Measurements from ENCODE around the gene FER.
"Not testable (repeated sequence)": the region's sequence is repeated elsewhere in the genome, so short reads cannot be mapped to it uniquely, and the experiment has no call there.

Gene FER

DNA sequence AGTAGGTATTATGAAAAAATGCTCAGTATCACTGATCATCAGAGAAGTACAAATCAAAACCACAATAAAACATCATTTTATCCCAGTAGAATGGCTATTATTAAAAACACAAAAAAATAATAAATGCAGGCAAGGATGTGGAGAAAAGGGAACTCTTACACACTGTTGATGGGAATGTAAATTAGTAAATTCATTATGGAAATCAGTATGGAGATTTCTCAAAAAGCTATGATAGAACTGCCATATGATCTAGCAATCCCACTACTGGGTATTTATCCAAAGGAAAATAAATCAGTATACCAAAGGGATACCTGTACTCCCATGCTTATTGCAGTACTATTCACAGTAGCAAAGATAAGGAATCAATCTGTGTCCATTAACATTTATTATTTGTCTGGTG is 209.6 kb downstream of the FER start:
- no peak for DNase-seq (ENCODE audit: low spot score)

DNA sequence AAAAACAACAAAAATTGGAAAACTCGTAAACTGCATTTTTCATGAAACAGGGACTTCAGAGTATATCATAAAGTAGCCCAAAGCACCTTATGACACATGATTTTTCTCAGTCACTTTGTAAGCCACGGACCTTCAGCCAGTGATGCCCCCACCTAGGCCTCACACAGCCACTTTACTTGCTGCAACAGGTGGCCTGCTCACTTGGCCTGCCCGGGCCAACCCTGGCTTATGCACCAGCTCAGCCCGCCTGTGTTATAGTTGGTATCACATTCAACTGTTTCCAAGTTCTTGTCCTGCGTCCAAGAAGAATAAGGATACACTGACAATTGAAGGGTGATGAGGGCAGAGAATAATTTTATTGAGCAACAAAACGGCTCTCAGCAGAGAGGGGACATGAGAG is 219.2 kb downstream of the FER start:
- DNase-seq (ENCODE audit: low spot score), result no peak

DNA sequence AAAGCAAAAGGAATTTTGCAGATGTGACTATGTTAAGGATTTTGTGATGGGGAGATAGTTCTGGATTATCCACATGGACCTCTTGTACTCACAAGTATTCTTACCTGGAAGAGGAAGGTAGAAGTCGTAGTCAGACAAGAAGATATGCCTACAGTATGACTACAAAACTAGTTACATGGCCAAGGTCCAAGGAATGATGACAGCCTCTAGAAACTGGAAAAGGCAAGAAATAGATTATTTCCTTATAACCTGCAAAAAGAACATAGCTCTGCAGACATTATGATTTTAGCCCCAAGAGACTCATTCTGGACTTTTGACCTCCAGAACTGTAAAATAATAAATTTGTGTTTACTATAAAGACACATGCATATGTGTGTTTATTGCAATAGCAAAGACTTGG is 226.9 kb downstream of the FER start:
- DNase-seq (ENCODE audit: low spot score), result no peak

DNA sequence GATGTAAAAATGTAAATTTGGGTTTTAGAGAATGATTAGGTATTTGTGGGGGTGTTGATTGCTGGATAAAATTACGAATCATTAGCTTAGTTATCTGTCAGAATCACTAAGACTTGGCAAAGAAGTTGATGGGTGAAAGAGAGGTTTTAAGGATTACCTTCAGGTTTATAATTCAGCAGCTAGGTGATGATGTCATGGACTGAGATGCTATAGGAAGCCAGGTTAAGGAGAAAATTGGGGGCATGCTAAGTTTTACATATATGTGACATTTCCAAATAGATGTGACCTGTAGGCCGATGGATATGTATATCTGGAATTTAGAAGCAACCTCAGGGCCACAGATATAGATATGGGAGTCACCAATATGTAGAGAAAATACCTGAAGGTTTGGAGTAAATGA is 228.0 kb downstream of the FER start:
- DNase-seq (ENCODE audit: low spot score), result no peak

DNA sequence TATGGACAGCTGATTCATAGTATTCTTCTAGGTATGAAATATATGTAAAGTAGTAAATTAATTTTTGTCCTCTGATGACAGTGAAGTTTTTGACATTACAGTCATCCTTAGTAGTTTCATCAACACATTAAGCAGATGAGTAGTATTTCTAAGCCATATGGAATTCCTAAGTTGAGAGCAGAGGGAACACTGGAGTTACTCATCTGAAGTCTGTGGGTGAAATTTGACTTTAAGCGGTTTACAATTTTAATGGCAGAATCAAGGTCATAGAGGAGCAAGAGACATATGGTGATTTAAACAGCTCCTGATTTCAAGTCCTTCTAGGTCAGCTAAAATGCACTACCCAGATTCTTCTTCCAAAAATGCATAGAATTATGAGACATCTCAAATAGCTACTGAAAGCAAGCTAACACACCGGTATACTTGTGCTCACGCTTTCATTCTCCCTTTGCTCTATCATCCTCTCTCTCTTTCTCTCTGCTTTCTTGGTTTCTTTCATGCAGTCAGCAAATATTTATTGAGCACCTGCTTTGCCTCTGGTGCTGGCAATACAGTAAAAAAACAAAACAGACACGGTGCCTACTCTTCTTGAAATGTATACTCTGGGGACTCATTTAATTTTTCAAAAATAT is 235.9 kb downstream of the FER start:
- no peak for DNase-seq (ENCODE audit: low spot score)

DNA sequence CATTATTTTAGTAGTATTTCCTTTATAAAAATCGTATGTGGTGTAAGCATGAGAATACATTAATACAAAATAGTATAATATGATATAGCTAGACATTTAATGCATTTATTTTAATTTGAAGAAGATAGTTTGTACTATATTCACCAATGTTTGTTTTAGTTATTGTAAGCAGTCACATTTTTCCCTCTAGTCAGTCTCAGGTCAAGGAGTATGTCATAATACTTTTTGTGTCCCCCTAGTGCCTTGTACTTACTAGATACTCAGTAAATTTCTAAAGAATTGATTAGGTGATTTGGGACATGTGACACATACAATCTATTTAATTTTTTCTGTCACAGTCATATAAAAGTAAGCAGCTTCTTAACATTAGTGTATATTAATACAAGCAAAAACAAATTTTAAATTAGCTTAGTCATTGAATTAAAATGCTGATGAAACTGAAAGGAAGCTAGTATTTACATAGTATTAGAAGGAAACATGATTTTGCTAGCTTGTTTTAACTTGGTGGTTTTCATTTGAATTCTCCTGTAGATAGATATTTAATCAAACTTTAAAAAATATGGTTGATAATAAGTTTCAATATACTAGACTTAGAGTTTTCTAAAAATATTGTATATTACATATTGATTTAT is 242.2 kb downstream of the FER start:
- DNase-seq (ENCODE audit: low spot score), result no peak

DNA sequence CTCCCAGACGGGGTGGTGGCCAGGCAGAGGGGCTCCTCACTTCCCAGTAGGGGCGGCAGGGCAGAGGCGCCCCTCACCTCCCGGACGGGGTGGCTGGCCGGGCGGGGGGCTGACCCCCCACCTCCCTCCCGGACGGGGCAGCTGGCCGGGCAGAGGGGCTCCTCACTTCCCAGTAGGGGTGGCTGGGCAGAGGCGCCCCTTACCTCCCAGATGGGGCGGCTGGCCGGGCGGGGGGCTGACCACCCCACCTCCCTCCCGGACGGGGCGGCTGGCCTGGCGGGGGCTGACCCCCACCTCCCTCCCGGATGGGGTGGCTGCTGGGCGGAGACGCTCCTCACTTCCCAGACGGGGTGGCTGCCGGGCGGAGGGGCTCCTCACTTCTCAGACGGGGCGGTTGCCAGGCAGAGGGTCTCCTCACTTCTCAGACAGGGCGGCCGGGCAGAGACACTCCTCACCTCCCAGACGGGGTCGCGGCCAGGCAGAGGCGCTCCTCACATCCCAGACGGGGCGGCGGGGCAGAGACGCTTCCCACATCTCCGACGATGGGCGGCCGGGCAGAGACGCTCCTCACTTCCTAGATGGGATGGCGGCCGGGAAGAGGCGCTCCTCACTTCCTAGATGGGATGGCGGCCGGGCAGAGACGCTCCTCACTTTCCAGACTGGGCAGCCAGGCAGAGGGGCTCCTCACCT is 244.8 kb downstream of the FER start:
- DNase-seq (ENCODE audit: low spot score), result not testable (repeated sequence)

DNA sequence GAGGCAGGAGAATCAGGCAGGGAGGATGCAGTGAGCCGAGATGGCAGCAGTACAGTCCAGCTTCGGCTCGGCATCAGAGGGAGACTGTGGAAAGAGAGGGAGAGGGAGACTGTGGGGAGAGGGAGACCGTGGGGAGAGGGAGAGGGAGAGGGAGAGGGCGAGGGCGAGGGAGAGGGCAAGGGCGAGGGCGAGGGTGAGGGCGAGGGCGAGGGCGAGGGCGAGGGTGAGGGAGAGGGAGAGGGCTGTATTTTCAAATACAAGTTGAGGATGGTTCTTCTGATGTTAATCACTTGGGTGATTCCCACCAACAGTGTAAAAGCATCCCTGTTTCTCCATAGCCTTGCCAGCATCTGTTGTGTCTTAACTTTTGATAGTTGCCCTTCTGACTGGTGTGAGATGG is 245.7 kb downstream of the FER start:
- not testable (repeated sequence) for DNase-seq (ENCODE audit: low spot score)

DNA sequence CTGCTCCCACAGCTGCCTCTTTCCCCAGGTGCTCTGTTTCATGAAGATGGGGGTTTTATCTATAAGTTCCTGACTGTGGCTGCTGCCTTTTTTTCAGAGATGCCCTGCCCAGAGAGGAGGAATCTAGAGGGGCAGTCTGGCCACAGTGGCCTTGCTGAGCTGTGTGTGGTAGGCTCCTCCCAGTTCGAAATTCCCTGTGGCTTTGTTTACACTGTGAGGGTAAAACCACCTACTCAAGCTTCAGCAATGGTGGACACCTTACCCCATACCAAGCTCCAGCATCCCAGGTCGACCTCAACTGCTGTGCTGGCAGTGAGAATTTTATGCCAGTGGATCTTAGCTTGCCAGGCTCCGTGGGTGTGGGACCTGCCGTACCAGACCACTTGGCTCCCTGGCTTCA is 250.0 kb downstream of the FER start:
- DNase-seq (ENCODE audit: low spot score), result no peak

DNA sequence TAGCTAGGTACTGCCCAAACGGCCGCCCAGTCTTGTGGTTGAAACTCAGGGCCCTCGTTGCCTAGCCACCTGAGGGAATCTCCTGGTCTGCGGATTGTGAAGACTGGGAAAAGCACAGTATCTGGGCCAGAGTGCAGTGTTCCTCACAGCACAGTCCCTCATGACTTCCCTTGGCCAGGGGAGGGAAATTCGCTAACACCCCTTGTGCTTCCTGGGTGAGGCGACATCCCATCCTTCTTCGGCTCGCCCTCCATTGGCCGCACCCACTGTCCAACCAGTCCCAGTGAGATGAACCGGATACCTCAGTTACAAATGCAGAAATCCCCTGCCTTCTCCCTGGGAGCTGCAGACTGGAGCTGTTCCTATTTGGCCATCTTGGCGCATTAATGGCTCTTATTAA is 250.5 kb downstream of the FER start:
- no peak for DNase-seq (ENCODE audit: low spot score)

DNA sequence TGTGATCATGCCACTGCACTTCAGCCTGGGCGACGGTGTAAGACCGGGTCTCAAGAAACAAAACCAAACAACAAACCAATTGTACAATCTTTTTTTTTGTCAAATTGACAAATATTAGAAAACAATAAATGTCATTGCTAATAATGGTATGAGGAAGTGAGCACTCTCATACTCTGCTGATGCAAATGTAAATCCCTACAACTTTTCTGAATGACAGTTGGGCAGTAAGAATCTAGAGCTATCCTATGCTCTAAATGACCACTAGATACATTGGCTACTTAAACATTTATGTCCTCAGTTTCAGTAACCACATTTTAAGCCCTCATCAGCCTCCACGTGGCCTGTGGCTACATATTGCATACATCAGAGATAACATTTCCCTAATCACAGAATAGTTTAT is 256.2 kb downstream of the FER start:
- no peak for DNase-seq (ENCODE audit: low spot score)

DNA sequence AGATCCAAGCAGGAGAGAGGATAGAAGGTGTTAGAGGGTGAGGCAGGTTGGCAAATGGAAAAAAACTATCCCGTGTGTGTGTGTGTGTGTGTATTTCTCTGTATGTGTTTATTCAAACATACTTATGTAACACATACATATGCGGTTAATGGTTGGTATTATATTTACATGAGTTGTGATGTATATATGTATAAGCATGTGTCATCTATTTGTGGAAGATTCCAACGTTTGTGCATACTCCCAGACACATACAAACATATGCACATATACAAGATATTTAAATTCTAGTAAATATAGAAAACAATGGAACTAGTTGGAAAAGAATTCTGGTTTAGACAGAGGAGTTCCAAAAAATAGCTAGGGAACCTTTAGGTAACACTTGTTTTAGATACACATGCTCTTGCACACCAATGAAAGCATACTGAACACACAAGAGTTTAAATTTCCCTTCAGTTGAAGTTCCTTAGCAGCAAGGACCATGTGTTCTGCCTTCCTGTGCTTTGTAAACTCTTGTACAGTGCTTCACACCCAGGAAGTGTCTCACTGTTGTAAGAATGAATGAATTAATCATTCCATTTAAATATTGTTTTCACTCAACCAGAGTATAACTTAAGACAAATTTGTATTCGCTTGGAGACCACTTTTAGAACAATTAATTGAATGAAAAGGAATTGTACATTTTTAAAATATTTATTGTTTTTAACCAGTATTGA is 257.8 kb downstream of the FER start:
- DNase-seq (ENCODE audit: low spot score), result no peak

DNA sequence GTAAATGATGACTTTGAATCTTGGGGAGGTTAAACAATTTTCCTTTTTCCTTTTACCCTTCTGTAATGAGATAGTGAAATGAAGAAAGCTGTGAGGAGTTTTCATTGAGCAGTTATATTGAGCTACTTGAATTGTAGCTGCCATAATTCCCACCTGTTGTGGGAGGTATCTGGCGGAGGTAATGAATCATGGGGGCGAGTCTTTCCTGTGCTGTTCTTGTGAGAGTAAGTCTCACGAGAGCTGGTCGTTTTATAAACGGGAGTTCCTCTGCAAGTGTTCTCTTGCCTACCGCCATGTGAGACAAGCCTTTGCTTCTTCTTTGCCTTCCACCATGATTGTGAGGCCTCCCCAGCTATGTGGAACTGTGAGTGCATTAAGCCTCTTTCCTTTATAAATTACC is 258.4 kb downstream of the FER start:
- DNase-seq (ENCODE audit: low spot score), result no peak

DNA sequence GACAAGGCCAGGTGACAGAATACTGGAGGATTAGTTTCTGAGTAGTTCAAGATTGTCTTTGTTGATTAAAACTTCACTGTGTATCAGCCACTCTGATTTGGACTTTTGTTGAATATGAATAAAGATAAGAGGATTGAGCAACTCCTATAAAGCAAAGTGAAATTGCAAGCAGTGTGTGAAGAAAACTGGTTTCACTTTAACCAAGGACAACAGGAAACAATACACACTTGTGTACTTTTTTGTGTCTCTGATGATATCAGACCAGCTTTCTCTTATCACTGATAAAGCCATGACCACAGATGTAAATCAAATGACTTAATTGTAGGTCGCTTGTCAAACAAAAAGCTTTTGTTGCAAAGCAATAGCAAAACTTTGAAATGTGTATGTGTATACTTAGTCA is 268.6 kb downstream of the FER start:
- no peak for DNase-seq (ENCODE audit: low spot score)

DNA sequence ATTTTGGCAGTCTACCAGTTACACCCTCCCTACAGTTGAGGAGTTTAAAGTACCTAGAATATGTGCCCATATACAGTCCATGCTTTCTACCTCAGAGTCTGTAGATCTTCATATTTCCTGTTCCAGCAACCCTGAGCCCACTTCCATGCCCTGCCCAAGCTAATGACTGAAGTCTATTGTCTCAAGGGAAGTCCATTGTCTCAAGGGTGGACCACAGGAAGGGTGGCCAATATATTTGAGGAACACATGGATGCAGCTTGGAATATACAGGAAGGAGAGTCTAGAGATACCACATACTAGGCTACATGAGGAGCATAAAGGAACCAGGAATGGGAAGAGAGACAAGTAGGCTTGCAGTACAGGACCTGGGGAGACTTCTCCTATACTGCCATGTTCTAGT is 274.4 kb downstream of the FER start:
- no peak for DNase-seq (ENCODE audit: low spot score)

DNA sequence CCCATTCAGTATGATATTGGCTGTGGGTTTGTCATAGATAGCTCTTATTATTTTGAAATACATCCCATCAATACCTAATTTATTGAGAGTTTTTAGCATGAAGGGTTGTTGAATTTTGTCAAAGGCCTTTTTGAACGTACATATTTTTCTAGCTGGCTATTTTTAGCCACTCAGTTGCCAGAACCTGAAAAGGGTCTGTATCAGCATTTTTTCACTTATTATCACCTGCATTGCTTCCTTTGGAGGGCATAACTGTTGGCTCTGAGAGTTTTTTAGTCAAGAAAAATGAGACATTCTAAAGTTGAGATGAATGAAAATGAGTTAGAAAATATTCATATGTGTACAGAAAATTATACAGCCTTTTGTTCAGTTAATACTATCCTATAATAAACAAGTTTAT is 278.0 kb downstream of the FER start:
- not testable (repeated sequence) for DNase-seq (ENCODE audit: low spot score)

DNA sequence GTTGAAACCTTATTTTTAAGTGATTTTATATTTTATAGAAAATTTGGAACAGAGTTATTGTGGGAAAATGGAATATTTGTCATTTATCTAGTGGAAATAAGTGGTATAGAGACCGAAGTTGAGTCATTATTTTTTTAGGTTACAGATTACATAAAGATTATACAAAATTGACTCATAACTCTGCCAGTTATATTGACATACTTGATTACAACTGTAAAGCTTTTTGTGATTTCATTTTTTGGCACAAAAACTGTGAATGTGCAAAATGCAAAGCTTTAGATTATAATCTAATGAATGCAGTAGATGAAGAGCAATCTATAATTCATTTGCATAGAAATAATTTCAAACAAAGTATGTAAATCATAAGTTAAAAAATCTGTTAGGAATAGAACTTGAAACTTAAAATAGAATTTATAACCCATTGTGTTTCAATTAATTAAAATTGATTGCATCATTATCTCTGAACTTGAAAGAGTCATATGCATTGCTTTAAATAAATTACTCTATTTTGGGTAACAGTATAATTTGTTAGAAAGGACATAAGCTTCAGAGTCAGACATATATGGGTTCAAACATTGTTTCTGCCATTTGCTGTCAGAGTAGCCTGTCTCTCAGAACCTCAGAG is 280.4 kb downstream of the FER start:
- DNase-seq (ENCODE audit: low spot score), result no peak

DNA sequence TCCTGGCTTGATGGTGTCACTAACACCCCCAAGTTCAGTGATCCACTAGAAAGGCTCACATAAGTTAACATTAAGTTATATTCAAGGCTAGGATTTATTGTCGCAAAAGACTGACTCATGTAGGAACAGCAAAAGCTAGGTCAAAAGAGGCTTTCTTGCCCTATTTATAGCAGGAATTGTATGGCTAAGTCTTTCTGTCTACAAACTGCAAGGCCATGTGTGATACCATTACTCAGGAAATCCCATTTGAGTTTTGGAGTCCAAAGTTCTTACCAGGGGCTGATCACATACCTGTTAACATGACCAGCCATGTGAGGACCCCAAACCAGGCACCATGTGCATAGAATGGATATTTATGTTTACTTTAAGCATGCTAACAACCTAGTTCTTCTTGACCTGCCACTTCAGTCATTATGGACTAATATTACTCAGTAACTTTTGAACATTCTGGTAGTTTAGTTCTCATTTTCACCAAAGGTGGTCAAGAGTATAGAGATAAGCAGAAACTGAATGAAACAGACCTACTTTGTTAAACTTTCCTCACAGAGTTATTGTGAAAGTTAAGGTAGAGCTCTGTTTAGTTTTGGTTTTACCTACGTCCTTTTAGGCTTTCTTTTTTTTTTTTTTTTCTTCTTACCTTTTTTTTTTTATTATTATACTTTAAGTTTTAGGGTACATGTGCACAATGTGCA is 281.1 kb downstream of the FER start:
- no peak for DNase-seq (ENCODE audit: low spot score)

DNA sequence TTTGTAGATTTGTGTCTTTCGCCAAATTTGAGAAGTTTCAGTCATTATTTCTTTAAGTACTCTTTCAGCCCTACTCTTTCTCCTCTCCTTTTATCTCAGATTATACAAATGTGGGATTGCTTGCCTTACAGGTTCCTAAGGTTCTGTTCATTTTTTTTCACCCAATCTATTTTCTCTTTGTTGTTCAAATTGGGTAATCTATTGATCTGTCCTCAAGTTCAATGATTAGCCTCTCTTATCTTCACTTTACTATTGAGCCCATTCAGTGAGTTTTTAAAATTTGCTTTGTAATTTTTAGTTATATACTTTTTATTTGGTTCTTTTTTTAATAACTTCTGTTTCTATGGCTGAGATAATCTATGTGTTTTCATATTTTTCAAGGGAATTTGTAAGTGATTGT is 282.1 kb downstream of the FER start:
- DNase-seq (ENCODE audit: low spot score), result no peak

DNA sequence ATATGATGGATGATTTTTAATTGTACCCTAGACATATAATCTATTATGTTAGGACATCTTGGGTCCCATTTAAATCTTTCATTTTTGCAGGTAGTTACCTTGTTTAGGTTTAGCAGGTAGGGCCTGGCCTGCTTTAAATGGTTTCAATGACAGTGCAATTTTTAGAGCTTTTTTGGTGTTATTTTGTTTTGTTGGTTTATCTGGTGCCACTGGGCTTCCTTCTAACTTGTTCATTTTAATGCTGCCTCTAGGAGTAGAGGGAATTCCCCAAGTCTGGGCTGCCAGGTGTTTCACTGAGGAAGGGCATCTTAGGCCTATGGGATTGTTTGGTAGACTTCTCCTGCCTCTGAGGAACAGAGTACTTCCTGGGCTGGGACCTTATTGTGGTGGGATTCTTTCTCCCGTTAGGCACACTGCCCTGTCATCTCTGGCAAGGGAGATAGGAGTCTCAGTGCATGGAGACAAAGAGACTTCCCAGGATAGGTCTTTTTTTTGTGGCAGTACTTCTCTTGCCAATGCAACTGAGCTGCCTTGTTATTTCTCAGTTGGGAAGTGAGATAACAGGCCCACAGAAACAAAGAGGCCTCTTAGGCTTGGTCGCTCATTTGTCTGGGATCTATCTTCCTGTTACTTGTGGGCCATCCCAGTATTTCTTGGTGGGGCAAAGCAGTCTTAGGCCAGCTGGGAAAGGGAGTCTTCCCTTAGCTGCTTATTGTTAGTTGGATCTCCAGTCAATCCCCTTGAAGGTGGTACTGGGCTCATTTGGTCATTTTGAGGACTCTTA is 282.9 kb downstream of the FER start:
- DNase-seq (ENCODE audit: low spot score), result no peak

DNA sequence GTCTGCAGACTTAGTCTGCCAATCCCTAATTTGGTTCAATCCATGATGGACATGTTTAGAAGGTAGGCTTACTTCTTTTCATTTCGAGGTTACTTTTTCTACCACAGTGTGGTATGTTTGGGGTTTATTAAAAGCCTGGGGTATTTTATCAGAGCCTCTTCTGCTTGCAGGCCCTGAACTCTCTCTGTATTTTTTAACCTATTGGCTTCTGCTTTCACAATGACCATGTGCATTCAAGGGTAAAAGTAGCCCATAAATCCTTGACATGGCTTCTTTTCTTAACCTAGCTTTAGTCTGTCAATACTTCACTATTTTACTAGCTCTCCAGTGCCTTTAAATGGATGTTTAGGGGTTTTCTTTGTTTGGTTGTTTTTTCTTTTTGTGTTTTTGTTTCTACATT is 286.6 kb downstream of the FER start:
- DNase-seq (ENCODE audit: low spot score), result no peak

Measured in ecto neural progenitor cell (in vitro differentiated cells).